Neural cell (in vitro differentiated cells): Measurements from ENCODE around the gene GAS7.

Source experiments
- CTCF ChIP-seq: fragments of 450-650 bp; IDR thresholded peaks from 2 replicates; pipeline ENCODE4 v1.5.1; 2014; ENCODE audit warnings: antibody characterized with exemption, mild to moderate bottlenecking, moderate library complexity; ENCODE audit not compliant: poor library complexity, severe bottlenecking
- EZH2 ChIP-seq: fragments of 200-600, 300-800 bp; shearing (Covaris generic), sonication (generic); IDR thresholded peaks from 2 replicates; pipeline ENCODE4 v1.6.1; 2014; ENCODE audit warnings: antibody characterized with exemption, low read length, borderline replicate concordance, mild to moderate bottlenecking; ENCODE audit not compliant: insufficient read depth, poor library complexity, severe bottlenecking
- POLR2AphosphoS5 ChIP-seq: IDR thresholded peaks from 2 replicates; pipeline ENCODE4 v1.6.1; 2012
- RAD21 ChIP-seq: fragments of 450-650 bp; conservative IDR thresholded peaks from 2 replicates; pipeline ENCODE4 v1.6.1; 2014; ENCODE audit warnings: antibody characterized with exemption, mild to moderate bottlenecking, moderate library complexity
- REST ChIP-seq: IDR thresholded peaks from 2 replicates; pipeline ENCODE4 v1.6.1; 2012; ENCODE audit warnings: borderline replicate concordance
- TAF1 ChIP-seq: IDR thresholded peaks from 2 replicates; pipeline ENCODE4 v1.6.1; 2012; ENCODE audit warnings: low read depth

- TF ChIP-seq CTCF (no peak), POLR2AphosphoS5 (no peak), REST (no peak), TAF1 (no peak), RAD21 (no peak), EZH2 (no peak)
Measured at GRCh38 chr17:9974448-9975381, 223.7 kb downstream of the GAS7 start.
